Stimulated activated CD4-positive, alpha-beta T cell treated with anti-CD3 and anti-CD28 coated beads, TNF-alpha, amount 100 ng/mL, for 4 hours (primary cell): Measurements from ENCODE around the gene PLXNA4.

Experiments used
- DNase-seq, 3 experiments: peaks; one replicate each; pipeline ENCODE4 v3.0.0-alpha.2; 2020; ENCODE audit warnings: low read depth in 3 of 3

Gene PLXNA4

DNA sequence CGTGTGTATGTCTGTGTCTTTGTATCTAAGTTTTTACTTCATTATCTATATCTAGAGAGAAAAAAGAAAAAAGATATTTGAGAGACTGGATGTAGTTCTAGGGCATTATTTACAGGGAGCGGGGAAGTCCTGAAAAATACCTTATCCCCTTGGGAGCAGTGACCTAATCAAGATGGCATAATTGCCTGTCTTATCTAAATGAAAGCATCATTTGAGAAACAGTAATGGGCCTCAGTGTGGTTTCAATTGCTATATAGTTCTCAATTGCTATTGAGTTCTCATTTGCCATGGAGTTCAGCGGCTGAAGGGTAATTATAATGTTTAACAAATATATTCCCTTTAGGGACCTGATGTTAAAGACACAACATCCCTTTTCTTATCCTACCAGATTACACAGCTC lies 216.5 kb downstream of the PLXNA4 start:
- DNase-seq: no peak

- DNase-seq: no peak
Measured at GRCh38 chr7:132355048-132355447, 221.2 kb downstream of the PLXNA4 start.

GRCh38 chr7:132354527-132354926 lies 221.7 kb downstream of the PLXNA4 start:
- no peak for DNase-seq

GRCh38 chr7:132353936-132354335 lies 222.3 kb downstream of the PLXNA4 start:
- no peak for DNase-seq

DNA sequence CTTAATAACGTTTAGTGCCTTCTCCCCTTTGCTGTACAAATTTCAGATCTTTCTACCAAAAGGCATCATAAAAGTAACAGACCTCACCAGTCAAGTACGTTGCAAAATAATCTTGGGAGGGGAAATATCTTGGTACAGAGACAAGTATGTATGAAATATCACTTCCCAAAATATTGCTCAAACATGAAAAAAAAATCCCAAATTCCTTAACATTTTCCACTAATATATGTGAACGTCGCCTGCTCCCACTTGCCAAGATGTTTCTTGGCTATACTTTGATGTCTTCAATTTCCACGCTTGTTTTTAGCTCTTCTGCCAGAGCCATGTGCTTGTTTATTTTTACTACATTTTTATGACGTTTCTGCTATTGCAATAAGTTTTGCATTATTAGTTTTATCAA lies 223.5 kb downstream of the PLXNA4 start:
- DNase-seq: no peak

- DNase-seq: no peak
Measured at GRCh38 chr7:132351954-132352499, 224.2 kb downstream of the PLXNA4 start.

DNA sequence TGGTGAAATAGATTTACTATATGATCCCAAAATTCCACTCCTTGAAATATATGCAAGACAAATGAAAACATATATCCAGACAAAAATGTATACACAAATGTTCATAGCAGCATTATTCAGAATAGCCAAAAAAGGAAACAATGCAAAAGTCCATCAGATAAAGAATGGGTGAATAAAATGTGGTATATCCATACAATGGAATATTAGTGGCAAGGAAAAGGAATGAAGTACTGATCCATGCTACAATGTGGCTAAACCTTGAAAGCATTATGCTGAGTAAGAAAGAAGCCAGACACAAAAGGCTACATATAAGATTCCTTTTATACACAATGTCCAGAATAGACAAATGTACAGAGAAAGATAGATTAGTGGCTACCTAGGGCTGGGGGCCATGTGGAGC lies 225.5 kb downstream of the PLXNA4 start:
- no peak for DNase-seq

DNA sequence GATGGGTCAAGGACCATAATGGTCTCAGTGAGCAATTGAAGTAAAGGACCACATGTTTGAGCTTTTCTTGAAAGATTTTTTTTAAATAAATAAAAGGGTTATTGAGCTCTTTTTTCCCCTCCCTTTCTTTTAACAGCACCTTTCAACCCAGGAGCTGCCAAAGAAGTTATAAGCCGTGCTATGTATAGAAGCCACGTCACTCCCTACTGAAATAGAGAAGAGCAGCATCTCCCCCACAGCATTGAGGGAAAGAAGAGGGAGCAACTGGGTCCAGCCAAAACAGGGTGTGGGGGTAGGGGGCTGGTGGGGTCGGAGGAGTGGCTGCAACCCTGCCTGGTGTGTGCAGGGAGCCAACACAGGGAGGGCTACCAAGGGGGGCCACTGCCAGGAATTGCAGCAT lies 227.2 kb downstream of the PLXNA4 start:
- no peak for DNase-seq

DNA sequence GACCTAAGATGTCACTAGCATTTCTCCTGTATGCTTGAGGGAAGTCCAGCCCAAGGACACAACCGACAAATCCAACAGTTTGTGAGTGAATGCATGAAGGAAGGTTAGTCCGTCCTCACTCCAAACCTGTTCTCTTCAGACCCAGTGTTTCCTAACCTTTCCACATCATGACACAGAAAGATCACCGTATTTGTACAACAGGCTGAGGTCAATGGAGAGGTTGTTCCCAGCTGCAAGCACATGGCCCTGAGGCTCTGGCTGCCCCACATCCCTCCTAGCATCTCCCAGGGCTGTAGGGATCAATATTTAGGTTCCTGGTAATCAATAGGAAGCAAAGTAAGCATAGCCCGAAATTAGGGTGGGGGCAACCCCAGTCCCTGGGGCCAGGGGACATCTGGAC lies 227.9 kb downstream of the PLXNA4 start:
- DNase-seq: no peak

DNA sequence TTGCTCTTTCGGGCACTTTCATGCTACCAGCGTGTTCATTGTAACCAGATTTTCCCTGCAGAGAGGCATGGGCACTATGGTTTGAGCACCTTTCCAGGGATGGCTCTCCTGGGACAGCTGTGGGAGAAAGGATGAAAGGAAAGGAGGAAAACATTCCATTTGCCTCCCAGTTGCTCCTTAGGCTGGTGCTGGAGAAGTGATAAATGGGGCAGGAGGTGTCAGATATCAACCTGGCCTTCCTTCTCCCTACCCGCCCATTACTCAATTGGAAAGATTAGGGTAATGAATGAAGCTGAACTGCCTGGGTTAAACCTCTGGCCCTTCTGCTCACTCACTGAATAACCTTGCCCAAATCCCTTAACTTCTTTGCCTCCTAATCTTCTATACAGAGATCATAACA lies 228.4 kb downstream of the PLXNA4 start:
- DNase-seq: no peak

DNA sequence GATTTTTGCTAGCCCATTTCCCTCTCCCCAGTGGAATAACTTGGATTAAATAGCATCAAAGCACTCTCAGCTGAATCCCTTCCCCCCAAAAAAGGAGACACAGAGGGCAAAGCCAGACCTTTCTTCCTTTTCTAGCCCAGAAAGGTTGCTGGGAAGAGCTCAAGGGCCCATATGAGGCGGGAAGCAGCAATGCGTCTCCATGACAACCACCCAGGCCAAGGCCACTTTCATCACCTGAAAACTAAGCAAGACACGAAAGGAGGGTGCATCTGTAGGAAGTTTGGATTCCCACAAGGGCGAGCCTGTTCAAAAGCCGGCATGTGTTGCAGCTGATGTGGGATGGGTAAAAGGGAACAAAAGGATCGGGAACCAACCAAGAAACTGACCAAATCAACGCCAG lies 229.1 kb downstream of the PLXNA4 start:
- no peak for DNase-seq

- no peak for DNase-seq
Measured at GRCh38 chr7:132345543-132346129, 230.6 kb downstream of the PLXNA4 start.

DNA sequence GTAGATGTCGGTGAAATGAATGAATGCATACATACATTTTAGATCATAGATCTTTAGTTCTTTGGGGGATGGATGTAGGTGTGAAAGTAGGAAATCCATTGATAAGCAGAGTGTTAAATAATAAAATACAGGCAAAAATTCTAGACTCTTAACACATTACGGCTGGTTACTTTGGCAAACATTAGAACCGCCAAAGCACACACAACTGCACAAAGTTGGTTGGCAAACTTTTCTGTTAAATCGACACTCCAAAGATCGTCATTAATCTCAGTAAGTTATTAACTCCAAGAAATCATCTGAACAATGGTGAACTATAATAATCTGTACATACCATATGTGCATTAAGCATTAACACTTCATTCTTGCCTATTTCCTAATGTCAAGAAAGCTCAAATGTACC lies 231.2 kb downstream of the PLXNA4 start:
- no peak for DNase-seq

DNA sequence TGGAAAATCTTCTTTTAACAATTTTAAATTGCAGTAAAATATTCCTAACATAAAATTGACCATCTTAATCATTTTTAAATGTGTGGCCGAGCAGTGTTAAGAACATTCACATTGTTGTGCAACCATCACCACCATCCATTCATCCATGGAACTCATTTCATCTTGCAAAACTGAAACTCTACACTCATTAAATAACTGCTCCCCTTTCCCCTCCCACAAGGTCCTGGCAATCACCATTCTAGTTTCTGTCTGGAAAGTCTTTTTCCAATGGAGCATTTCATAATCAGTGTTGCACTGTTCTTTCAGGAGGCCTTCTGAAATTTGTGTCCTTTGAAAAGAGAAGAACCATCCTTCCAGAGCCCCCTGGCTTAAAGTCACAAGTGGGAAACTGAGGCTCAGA lies 233.1 kb downstream of the PLXNA4 start:
- DNase-seq: no peak

DNA sequence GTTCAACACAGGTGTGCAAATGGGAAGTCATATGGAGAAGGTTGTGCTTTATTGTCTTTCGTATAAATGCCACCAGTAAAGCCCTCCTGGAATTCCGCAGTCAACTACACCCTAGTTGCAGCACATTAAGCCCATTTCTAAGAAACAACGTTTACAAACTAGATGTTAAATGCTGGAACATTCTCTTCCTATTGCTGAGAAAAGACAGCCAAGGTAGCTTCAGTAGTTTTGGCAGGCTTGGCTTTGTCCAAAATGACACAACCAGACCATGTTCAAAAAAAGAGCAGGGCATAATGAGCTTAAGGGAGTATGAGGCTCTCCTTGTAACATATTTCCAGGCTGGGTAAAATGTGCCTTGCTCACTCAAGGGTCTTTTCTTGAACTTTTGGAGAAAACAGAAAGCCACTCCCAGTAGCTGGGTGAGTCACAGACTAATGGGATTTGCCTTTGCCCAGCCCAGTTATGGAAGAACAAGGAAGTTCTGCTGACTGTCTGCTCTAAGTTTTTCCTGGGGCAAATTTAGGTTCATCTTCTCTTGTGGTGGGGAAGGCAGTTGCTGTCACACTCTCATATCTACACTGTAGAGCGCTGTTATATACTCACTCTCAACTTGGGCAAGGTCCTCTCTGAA lies 238.7 kb downstream of the PLXNA4 start:
- no peak for DNase-seq

GRCh38 chr7:132336797-132337196 lies 239.5 kb downstream of the PLXNA4 start:
- no peak for DNase-seq

- no peak for DNase-seq
Measured at GRCh38 chr7:132333301-132333700, 243.0 kb downstream of the PLXNA4 start.

DNA sequence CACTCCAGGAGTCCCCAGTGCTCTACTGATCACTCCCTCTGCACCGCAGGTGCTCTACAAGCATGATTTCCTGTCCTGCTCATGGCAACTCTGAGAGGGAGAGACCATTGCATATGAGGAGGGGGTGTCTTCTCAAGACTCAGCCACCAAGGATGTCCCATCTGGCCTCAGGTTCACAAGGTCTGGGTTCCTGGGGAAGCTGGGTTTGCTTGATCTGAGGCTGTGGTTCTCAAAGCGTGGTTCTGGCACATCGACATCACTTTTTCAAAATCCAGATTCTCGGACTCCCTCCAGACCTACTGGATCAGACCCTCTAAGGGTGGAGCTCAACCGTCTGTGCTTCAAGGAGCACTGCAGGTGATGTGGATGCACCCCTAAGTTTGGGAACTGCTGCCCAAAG lies 247.5 kb downstream of the PLXNA4 start:
- no peak for DNase-seq

DNA sequence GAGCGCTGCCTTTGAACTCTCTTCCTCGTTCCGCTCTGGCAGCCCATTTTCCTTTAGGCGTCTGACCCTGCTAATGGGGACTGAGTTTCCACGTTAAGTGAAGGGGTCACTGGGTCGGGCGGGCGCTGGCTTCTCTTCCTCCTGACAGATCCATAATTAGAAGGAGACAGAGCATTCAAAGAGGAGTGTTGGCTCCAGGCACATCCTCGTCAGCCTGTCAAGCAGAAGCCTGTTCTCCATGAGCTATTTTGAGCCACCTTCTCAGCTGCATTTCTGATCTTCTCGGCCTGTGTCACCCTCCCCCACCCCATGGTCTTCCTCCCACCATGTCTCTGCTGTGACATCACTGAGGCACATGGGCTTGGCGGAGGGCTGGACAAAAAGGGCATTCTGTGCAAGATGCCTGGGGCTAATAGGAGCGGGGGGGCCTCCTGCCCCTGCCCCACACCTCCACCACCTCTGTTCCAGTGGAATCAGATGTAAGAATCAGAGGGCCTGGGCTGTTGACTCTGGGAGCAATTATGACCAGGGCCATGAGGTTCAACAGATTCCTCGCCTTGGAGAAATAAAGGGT lies 248.1 kb downstream of the PLXNA4 start:
- no peak for DNase-seq

GRCh38 chr7:132326878-132327589 lies 249.2 kb downstream of the PLXNA4 start:
- no peak for DNase-seq

DNA sequence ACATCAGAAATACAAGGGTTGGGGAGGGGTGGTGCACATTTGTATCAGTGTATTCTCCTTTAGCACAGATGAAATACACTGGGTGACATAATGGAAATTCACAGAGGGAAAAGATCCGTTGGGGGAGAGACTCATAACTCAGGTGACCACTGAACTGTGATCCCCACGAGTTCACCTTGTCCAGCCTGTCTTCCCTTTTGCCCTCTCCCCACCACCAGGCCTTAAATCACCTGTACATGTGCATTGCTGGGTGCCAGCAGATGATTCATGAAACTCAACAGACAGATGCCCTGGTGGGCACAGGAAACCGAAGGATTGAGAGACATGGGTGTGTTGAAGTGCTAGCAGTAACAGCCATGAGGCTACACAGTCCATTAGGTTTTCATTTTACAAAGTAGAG lies 253.3 kb downstream of the PLXNA4 start:
- no peak for DNase-seq

GRCh38 chr7:132321387-132321786 lies 254.9 kb downstream of the PLXNA4 start:
- no peak for DNase-seq

- DNase-seq: no peak
Measured at GRCh38 chr7:132319481-132319880, 256.8 kb downstream of the PLXNA4 start.
